Epithelial cell of proximal tubule (primary cell): ENCODE results near the gene KRTAP5-8. TPM values are rescaled to one million over a fixed set of nuclear protein-coding genes. Genes with fewer than 3 reads are reported as not detected.

Source experiments
- DNase-seq: peaks from one replicate; pipeline ENCODE4 v3.0.0-alpha.2; 2011; ENCODE audit warnings: low read depth
- H3K4me3 ChIP-seq: 2 replicates; pipeline ENCODE4 v1.5.1; 2011; ENCODE audit warnings: low read depth, mild to moderate bottlenecking, low read length
- CTCF ChIP-seq: conservative IDR thresholded peaks from 2 replicates; pipeline ENCODE4 v1.5.1; 2012; ENCODE audit warnings: low read depth, mild to moderate bottlenecking, low read length
- total RNA-seq: library from RNA; depleted of rRNA; stranded (reverse); fragments of >200 nt; gene quantifications from 2 replicates; pipeline ENCODE4 v1.2.3, GENCODE V29; 2015

The KRTAP5-8 gene
- total RNA-seq, 1 donor from 2014 or later: not detected

GRCh38 chr11:71545405-71545966 is 7.7 kb downstream of the KRTAP5-8 start:
- no peak for DNase-seq
- no peak for TF ChIP-seq CTCF
- H3K4me3 ChIP-seq: no peak overlapping the region

GRCh38 chr11:71548120-71548519 is 10.3 kb downstream of the KRTAP5-8 start, which contains the start of gene KRTAP5-9:
TSS of gene KRTAP5-9 (plus strand) at chr11:71548420. CDS start at chr11:71548658, 238 bp downstream.
- no peak for DNase-seq
- no peak within 1 kb of the TSS for H3K4me3 ChIP-seq
- TF ChIP-seq CTCF: no peak

GRCh38 chr11:71548716-71549151 is 10.9 kb downstream of the KRTAP5-8 start:
- H3K4me3 ChIP-seq: no peak overlapping the region
- TF ChIP-seq CTCF: no peak
- no peak for DNase-seq

- no peak for DNase-seq
- TF ChIP-seq CTCF: no peak
- no peak overlapping the region for H3K4me3 ChIP-seq
Observed at GRCh38 chr11:71551711-71552110, 13.9 kb downstream of the KRTAP5-8 start.

GRCh38 chr11:71554996-71555395 is 17.2 kb downstream of the KRTAP5-8 start:
- TF ChIP-seq CTCF: no peak
- no peak for DNase-seq
- H3K4me3 ChIP-seq: no peak overlapping the region

GRCh38 chr11:71555508-71555907 is 17.7 kb downstream of the KRTAP5-8 start:
- no peak for TF ChIP-seq CTCF

GRCh38 chr11:71556018-71556417 is 18.2 kb downstream of the KRTAP5-8 start:
- DNase-seq: no peak
- no peak overlapping the region for H3K4me3 ChIP-seq
- TF ChIP-seq CTCF: no peak

More at GRCh38 chr11:71555508-71555907, 17.7 kb downstream of the KRTAP5-8 start:
- no peak for DNase-seq
- no peak overlapping the region for H3K4me3 ChIP-seq
